H7 (cell line): ENCODE data around the gene FOXO3. TPM values are rescaled to one million over a fixed set of nuclear protein-coding genes. Genes with fewer than 3 reads are reported as not detected.
"Not testable (repeated sequence)": the region's sequence is repeated elsewhere in the genome, so short reads cannot be mapped to it uniquely, and the experiment has no call there.

Source experiments
- DNase-seq: peaks from one replicate; pipeline ENCODE4 v3.0.0; 2012
- H3K27me3 ChIP-seq: 2 replicates; pipeline ENCODE4 v1.6.0; 2011; ENCODE audit warnings: mild to moderate bottlenecking, low read length; ENCODE audit not compliant: control insufficient read depth, insufficient read depth
- H3K36me3 ChIP-seq: replicated peaks from 2 replicates; pipeline ENCODE4 v1.5.1; 2011; ENCODE audit warnings: low read length; ENCODE audit not compliant: control insufficient read depth, insufficient read depth
- H3K4me3 ChIP-seq: 2 replicates; pipeline ENCODE4 v1.5.1; 2011; ENCODE audit warnings: low read depth, mild to moderate bottlenecking, control low read depth, low read length, moderate library complexity; ENCODE audit not compliant: insufficient read depth
- total RNA-seq: library from RNA; depleted of rRNA; stranded (reverse); fragments of >200 nt; shearing (Covaris generic); gene quantifications from 2 replicates; pipeline ENCODE4 v1.2.3, GENCODE V29; 2014; rRNA removed

FOXO3 gene
- total RNA-seq, result 10.9 and 14.0 TPM in 2 replicates

GRCh38 chr6:108560463-108561308 lies at the start of gene FOXO3:
FOXO3 (plus strand) TSS chr6:108560917; CDS start chr6:108561209, 292 bp downstream.
- DNase-seq, result peak; percentile 97
- Histone ChIP-seq H3K36me3 (no peaks in the 10 kb centered on the region), H3K27me3 (peaks cover 14% of the 10 kb centered on the region)

GRCh38 chr6:108518714-108519576 lies 41.8 kb upstream of the FOXO3 start:
- no peaks in the 10 kb centered on the region for H3K27me3 ChIP-seq
- no peak overlapping the region for H3K4me3 ChIP-seq
- DNase-seq, result peak; percentile 57
- H3K36me3 ChIP-seq, result no peaks in the 10 kb centered on the region

More at GRCh38 chr6:108560463-108561308, at the start of gene FOXO3:
- peak within 1 kb of the TSS; percentile 79 for H3K4me3 ChIP-seq

- no peaks in the 10 kb centered on the region for H3K27me3 ChIP-seq
- no peaks in the 10 kb centered on the region for H3K36me3 ChIP-seq
- H3K4me3 ChIP-seq, result no peak overlapping the region
- no peak for DNase-seq
Measured at GRCh38 chr6:108521616-108522107, 39.1 kb upstream of the FOXO3 start.

- H3K27me3 ChIP-seq, result no peaks in the 10 kb centered on the region
- no peak overlapping the region for H3K4me3 ChIP-seq
- no peak for DNase-seq
- no peaks in the 10 kb centered on the region for H3K36me3 ChIP-seq
Measured at GRCh38 chr6:108523697-108524096, 37.0 kb upstream of the FOXO3 start.

- peak; percentile 38 for DNase-seq
- H3K4me3 ChIP-seq, result no peak overlapping the region
- no peaks in the 10 kb centered on the region for H3K36me3 ChIP-seq
- H3K27me3 ChIP-seq, result no peaks in the 10 kb centered on the region
Measured at GRCh38 chr6:108524528-108525248, 36.0 kb upstream of the FOXO3 start.

- Histone ChIP-seq H3K4me3 (no peak overlapping the region), H3K36me3 (no peaks in the 10 kb centered on the region), H3K27me3 (no peaks in the 10 kb centered on the region)
- DNase-seq, result peak; percentile 60
Measured at GRCh38 chr6:108526739-108527174, 34.0 kb upstream of the FOXO3 start.

- Histone ChIP-seq H3K27me3 (no peaks in the 10 kb centered on the region), H3K4me3 (no peak overlapping the region), H3K36me3 (no peaks in the 10 kb centered on the region)
- DNase-seq, result no peak
Measured at GRCh38 chr6:108528878-108529277, 31.8 kb upstream of the FOXO3 start.

- no peaks in the 10 kb centered on the region for H3K36me3 ChIP-seq
- peak; percentile 58 for DNase-seq
- H3K27me3 ChIP-seq, result no peaks in the 10 kb centered on the region
- no peak overlapping the region for H3K4me3 ChIP-seq
Measured at GRCh38 chr6:108531332-108531731, 29.4 kb upstream of the FOXO3 start.

GRCh38 chr6:108535114-108535742 lies 25.5 kb upstream of the FOXO3 start:
- DNase-seq, result no peak
- H3K36me3 ChIP-seq, result no peaks in the 10 kb centered on the region; the same call in 1 of the 2 replicates
- no peak overlapping the region for H3K4me3 ChIP-seq
- H3K27me3 ChIP-seq, result no peaks in the 10 kb centered on the region

- not testable (repeated sequence) for H3K27me3 ChIP-seq, H3K4me3 ChIP-seq, DNase-seq, H3K36me3 ChIP-seq
Measured at GRCh38 chr6:108535920-108536535, 24.7 kb upstream of the FOXO3 start.

GRCh38 chr6:108541843-108542759 lies 18.6 kb upstream of the FOXO3 start:
- H3K4me3 ChIP-seq, result no peak overlapping the region
- H3K36me3 ChIP-seq, result no peaks in the 10 kb centered on the region; the same call in 1 of the 2 replicates
- peak; percentile 72 for DNase-seq
- H3K27me3 ChIP-seq, result no peaks in the 10 kb centered on the region

- Histone ChIP-seq H3K27me3 (no peaks in the 10 kb centered on the region), H3K36me3 (no peaks in the 10 kb centered on the region; the same call in 1 of the 2 replicates)
- DNase-seq, result no peak
Measured at GRCh38 chr6:108543175-108543940, 17.4 kb upstream of the FOXO3 start.

More at GRCh38 chr6:108543175-108543940, 17.4 kb upstream of the FOXO3 start:
- no peak overlapping the region for H3K4me3 ChIP-seq
